Testis (tissue), 2 donors: Measurements from ENCODE around the gene TSNAX.

ENCODE experiments used
- CTCF ChIP-seq, 3 experiments: fragments of 450-650 bp in 2 of 3; fragments of 200-600 bp in 1 of 3; sonication (generic) in 1 of 3; IDR thresholded peaks; one replicate each; pipeline ENCODE4 v1.5.1; 2016 to 2019; ENCODE audit warnings: antibody characterized with exemption in 3 of 3, mild to moderate bottlenecking in 2 of 3, moderate library complexity in 1 of 3
- POLR2A ChIP-seq: fragments of 450-650 bp; IDR thresholded peaks from one replicate; pipeline ENCODE4 v1.6.1; 2017; ENCODE audit warnings: antibody characterized with exemption, mild to moderate bottlenecking, moderate library complexity

- TF ChIP-seq CTCF (IDR thresholded peaks at IDR 0.05), result no peak
- no peak for TF ChIP-seq POLR2A
Observed at GRCh38 chr1:231594749-231595148, 66.3 kb downstream of the TSNAX start.
